Ishikawa (cell line): ENCODE results near the gene LAMA3.

Experiments used
- CEBPB ChIP-seq: IDR thresholded peaks from 2 replicates; pipeline ENCODE4 v1.6.1; 2012
- CREB1 ChIP-seq: IDR thresholded peaks from 2 replicates; pipeline ENCODE4 v1.6.1; 2012; ENCODE audit warnings: low read depth
- EGR1 ChIP-seq: IDR thresholded peaks from 2 replicates; pipeline ENCODE4 v1.6.1; 2012
- EP300 ChIP-seq: IDR thresholded peaks from 2 replicates; pipeline ENCODE4 v1.6.1; 2012; ENCODE audit warnings: borderline replicate concordance
- FOXM1 ChIP-seq: IDR thresholded peaks from 2 replicates; pipeline ENCODE4 v1.6.1; 2012; ENCODE audit warnings: low read depth, borderline replicate concordance
- MAX ChIP-seq: IDR thresholded peaks from 2 replicates; pipeline ENCODE4 v1.6.1; 2012
- NFIC ChIP-seq: IDR thresholded peaks from 2 replicates; pipeline ENCODE4 v1.6.1; 2012
- RAD21 ChIP-seq: IDR thresholded peaks from 2 replicates; pipeline ENCODE4 v1.6.1; 2012; ENCODE audit warnings: low read depth
- REST ChIP-seq: IDR thresholded peaks from 2 replicates; pipeline ENCODE4 v1.6.1; 2012; ENCODE audit warnings: low read depth, mild to moderate bottlenecking
- TAF1 ChIP-seq: IDR thresholded peaks from 2 replicates; pipeline ENCODE4 v1.6.1; 2012; ENCODE audit warnings: low read depth, mild to moderate bottlenecking
- TCF12 ChIP-seq: IDR thresholded peaks from 2 replicates; pipeline ENCODE4 v1.6.1; 2012; ENCODE audit warnings: low read depth
- TEAD4 ChIP-seq: IDR thresholded peaks from 2 replicates; pipeline ENCODE4 v1.6.1; 2012
- USF1 ChIP-seq: IDR thresholded peaks from 2 replicates; pipeline ENCODE4 v1.6.1; 2012
- YY1 ChIP-seq: IDR thresholded peaks from 2 replicates; pipeline ENCODE4 v1.6.1; 2012; ENCODE audit warnings: low read depth
- ZBTB7A ChIP-seq: IDR thresholded peaks from 2 replicates; pipeline ENCODE4 v1.6.1; 2012; ENCODE audit warnings: low read depth

LAMA3 gene

GRCh38 chr18:23793985-23794867, 105.0 kb downstream of the LAMA3 start:
- TF ChIP-seq REST (no peak), CEBPB (no peak), CREB1 (no peak), YY1 (no peak), FOXM1 (no peak), TAF1 (no peak), MAX (no peak), EP300 (no peak), USF1 (no peak), NFIC (no peak), EGR1 (no peak), TEAD4 (no peak), RAD21 (no peak), ZBTB7A (no peak), TCF12 (no peak)

- TF ChIP-seq YY1, result no peak
- no peak for TF ChIP-seq CREB1
- no peak for TF ChIP-seq NFIC
- no peak for TF ChIP-seq EP300
- no peak for TF ChIP-seq FOXM1
- no peak for TF ChIP-seq EGR1
- no peak for TF ChIP-seq REST
- TF ChIP-seq TEAD4, result no peak
- TF ChIP-seq USF1, result no peak
- TF ChIP-seq CEBPB, result no peak
- TF ChIP-seq TAF1, result no peak
Measured at GRCh38 chr18:23798249-23798648, 109.0 kb downstream of the LAMA3 start.

GRCh38 chr18:23798824-23799223, 109.6 kb downstream of the LAMA3 start:
- no peak for TF ChIP-seq REST
- TF ChIP-seq CREB1, result no peak
- no peak for TF ChIP-seq FOXM1

- TF ChIP-seq TEAD4 (no peak), CREB1 (no peak)
Measured at GRCh38 chr18:23799540-23799939, 110.3 kb downstream of the LAMA3 start.

- TF ChIP-seq REST (no peak), ZBTB7A (no peak), YY1 (no peak), RAD21 (no peak), TEAD4 (no peak), EP300 (no peak), TAF1 (no peak), TCF12 (no peak), MAX (no peak), FOXM1 (no peak), CREB1 (no peak), EGR1 (no peak), CEBPB (no peak), USF1 (no peak)
Measured at GRCh38 chr18:23800902-23801301, 111.6 kb downstream of the LAMA3 start.
